ENCODE measurements around the gene BCORL1.

BCORL1 gene

GRCh38 chrX:130091980-130092522 lies 109.6 kb downstream of the BCORL1 start:
- no peak for DNase-seq (ENCODE audit: low spot score)

- no peak for DNase-seq (ENCODE audit: low spot score)
Observed at GRCh38 chrX:130093271-130093670, 110.8 kb downstream of the BCORL1 start.

DNA sequence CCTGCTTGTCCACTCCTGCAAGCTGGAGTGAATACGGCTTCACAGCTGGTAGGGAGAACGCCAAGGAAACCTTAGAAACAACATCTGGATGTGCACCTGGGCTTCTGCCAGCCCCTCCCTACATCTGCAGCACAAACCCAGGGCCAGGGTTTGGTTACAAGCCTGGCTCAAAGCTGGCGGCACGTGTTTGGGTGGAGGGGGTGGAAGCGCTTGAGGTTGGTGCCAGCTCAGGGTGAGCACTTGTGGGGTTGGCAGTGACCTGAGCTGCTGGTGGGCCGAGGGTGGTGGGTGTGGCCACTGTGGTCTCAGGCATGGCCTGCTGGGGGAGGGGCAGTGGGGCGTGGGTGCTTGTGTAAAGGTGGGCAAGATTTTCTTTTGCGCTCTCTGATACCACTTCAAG lies 112.3 kb downstream of the BCORL1 start:
- DNase-seq (ENCODE audit: low spot score) = no peak

DNA sequence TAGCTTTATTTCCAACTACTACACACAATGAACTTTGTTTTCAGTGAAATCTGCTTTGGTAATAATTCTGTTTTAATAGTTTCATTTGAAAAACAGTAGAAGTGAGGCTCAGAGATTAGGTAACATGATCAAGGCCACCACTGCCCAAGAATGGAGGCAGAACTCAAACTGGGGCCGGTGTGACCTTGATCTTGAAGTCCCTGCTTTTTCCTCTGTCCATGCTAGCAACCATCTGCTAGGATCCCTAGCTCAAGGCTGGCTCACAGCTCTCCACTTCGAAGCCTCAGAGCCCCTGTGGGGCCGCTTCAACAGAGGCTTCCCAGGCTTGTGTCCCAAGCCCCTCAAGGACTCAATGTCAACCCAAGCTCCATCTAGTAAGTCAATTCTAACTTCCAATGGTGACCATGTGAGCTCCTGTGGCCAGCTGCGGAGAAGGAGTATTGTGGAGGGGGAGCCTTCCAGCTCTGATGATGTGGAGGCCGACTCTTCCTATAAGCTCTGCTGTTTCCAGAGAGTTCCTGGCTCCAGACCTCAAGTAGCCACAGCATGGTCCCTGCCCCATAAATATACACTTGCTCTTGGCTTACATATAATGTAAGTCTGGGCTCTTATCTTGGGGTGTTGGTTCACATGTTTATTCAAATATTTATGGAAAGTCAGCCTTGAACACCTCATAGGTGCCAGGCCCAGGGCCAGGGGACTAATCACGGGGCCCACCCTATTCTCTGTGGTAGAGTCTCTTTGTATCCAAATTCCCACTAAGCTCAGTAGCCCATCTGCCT lies 113.0 kb downstream of the BCORL1 start:
- no peak for DNase-seq (ENCODE audit: low spot score)

DNA sequence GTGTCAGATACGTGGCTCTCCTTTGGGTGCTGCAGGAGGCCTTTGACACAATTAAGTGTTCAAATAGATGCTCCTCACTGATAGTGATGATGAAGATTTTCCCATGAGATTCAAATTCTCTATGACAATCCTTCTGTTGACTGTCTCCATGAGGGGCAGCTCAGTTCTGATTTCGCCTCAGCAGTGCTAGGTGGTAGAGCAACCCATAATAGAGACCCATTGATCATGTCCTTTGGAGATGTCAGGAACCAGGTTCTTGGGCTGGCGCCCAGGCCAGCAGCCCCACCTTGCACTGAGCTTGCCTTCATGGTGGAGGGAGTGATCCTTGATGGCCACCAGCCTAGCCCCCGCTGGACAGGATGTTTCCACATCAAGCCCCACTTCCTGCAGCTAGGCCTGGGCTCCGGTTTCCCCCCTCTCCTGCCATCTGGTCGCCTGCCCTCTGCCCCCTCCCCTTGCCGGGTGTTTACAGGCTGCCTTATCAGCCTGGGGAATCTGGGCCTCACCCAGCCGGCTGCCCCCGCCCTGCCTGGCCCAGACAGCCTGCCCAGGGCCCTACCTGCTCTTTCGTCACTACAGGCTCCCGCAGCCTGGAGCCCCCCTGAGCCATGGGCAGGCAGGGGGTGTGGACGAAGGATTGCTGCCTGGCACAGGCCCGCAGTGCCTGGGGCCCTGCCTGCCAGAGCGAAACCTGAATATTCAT lies 115.2 kb downstream of the BCORL1 start:
- no peak for DNase-seq (ENCODE audit: low spot score)

GRCh38 chrX:130098210-130098552 lies 115.7 kb downstream of the BCORL1 start:
- DNase-seq (ENCODE audit: low spot score) = no peak

DNA sequence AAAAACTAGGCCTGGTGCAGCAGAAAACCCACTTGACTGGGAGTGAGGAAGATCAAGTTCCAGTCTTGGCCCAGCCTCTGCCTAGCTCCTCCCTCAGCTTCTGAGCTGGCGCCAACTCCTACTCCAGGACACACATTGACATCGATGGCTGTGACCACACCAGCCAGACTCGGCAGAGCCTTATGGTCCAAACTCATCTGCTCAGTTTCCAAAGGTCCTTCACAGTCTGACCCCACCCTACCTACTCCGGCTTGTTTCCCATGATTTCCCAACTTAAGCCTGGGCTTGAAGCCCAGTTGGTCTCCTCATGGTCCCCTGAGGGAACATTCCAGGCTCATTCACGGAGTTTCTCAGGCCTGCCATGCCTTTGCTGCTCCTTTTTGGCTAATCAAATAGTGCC lies 117.7 kb downstream of the BCORL1 start:
- DNase-seq (ENCODE audit: low spot score) = no peak

DNA sequence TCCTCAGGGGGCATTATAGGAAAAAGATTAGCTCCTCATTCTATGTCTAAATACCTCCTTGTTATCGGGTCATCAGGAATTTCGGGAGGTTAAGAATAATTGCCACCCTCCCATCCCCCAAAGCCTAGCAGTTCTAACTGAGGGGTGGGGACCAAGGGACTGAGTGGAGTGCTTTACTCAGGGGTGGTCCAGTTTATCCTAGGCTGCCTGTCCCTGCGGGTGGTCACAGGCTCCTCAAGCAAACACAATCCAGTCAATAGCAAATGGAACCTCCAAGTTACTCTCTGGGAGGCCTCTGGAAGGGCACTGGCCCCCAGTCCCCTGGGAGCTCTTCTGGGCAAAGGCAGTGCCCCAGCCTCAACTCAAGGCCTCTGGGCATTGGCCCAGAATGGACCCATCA lies 121.2 kb downstream of the BCORL1 start:
- no peak for DNase-seq (ENCODE audit: low spot score)

DNA sequence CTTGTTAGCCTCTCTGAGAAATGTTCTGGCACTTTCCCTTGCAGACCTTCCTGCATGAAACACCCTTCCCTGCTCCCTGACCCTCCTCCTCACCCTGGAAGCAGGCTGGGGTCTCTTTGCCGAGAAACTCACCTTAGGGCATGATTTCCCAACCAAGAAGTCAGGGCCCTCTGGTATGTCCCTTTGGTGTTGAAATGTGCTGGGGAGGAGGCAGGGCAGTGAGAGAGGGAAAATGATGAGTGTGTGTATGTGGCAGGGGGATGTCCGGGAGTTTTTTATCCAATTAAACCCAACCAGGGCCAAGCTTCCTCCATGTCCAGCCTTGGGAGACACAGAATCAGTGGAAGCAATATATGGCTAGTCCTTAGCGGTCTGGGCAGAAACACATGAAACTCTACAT lies 122.8 kb downstream of the BCORL1 start:
- DNase-seq (ENCODE audit: low spot score) = no peak

- no peak for DNase-seq (ENCODE audit: low spot score)
Observed at GRCh38 chrX:130106071-130106470, 123.6 kb downstream of the BCORL1 start.
